ENCODE results near the gene GRHL1. TPM values are rescaled to one million over a fixed set of nuclear protein-coding genes. Genes with fewer than 3 reads are reported as not detected.

GRHL1 gene
- total and polyA plus RNA-seq, 2 donors (not counting 1 experiment from before 2014, with no cell fraction given): 0.25 to 0.76 TPM

DNA sequence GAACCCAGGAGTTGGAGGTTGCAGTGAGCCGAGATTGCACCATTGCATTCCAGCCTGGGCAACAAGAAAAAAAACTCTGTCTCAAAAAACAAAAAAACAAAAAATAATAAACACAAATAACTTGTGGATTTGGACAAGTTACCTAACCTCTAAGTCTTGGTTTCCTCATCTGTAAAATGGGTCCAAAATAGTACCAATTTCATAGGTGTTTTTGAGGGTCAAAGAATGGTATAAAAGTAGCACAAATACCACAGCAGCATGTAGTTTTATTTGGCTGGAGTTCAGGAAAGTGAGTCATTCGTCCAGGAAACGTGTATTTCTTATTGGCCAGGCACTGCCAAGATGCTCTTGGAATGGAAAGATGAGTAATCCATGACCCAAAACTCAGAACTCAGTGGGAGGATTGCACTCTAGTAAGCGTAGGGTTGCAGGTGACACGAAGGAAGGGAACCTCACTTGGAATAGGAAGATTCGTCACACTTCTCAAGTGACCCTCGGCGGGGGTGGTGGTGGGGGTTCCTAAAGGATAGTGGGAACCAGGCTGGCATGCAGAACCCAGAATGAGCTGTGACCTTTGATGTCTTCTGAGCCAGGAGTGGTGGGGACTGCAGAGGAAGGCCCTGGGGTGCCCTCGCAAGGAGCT, 24.4 kb downstream of the GRHL1 start:
- H3K9me3 ChIP-seq (ENCODE audit: control extremely low read depth in 1 of 3, control insufficient read depth in 2 of 3, insufficient read depth in 1 of 3, low read length in 2 of 3): peaks cover 0 to 7% (median 0%) of the 10 kb centered on the region in 3 donors
- no peaks in the 10 kb centered on the region for H3K4me1 ChIP-seq (ENCODE audit: control insufficient read depth in 2 of 2, insufficient read depth in 2 of 2, low read length in 2 of 2)
- no peak overlapping the region for H3K4me2 ChIP-seq (replicated peaks; ENCODE audit: low read depth, low read length, poor library complexity, severe bottlenecking)
- intact Hi-C loops (cut with micrococcal nuclease): no loop called here
- POLR2A ChIA-PET: no interaction called here
- Mint-ChIP-seq H3K27ac (no peak overlapping the region), H3K4me1 (no peaks in the 10 kb centered on the region), H3K4me3 (no peak overlapping the region), H3K27me3 (peaks cover 28% of the 10 kb centered on the region), H3K9me3 (ENCODE audit: insufficient read depth) (no peaks in the 10 kb centered on the region)
- no peak overlapping the region for H3K9ac ChIP-seq (ENCODE audit: low read length)
- peaks cover 0 to 9% (median 2%) of the 10 kb centered on the region in 4 experiments for H3K27me3 ChIP-seq (replicated peaks in 1 of 4; ENCODE audit: control extremely low read depth in 1 of 4, control insufficient read depth in 3 of 4, insufficient read depth in 4 of 4, low read length in 3 of 4)
- H2AFZ ChIP-seq (ENCODE audit: insufficient read depth, low read depth, low read length, poor library complexity, severe bottlenecking): no peak overlapping the region
- WGBS (ENCODE audit: insufficient coverage): 85% methylated on average over 8 of the region's 9 CpGs
- no peak overlapping the region for H3K27ac ChIP-seq (ENCODE audit: low read length in 2 of 2)
- no peak overlapping the region for H3K4me3 ChIP-seq (ENCODE audit: control extremely low read depth in 1 of 5, extremely low read depth in 1 of 5, insufficient read depth in 1 of 5, low read depth in 2 of 5, low read length in 4 of 5)
- no peaks in the 10 kb centered on the region for H3K79me2 ChIP-seq (ENCODE audit: control insufficient read depth, insufficient read depth, low read length)
- TF ChIP-seq EZH2 (IDR thresholded peaks at IDR 0.05; ENCODE audit: borderline replicate concordance, insufficient read depth, low read depth, low read length, poor library complexity, severe bottlenecking): no peak
- TF ChIP-seq, protein P1, sequence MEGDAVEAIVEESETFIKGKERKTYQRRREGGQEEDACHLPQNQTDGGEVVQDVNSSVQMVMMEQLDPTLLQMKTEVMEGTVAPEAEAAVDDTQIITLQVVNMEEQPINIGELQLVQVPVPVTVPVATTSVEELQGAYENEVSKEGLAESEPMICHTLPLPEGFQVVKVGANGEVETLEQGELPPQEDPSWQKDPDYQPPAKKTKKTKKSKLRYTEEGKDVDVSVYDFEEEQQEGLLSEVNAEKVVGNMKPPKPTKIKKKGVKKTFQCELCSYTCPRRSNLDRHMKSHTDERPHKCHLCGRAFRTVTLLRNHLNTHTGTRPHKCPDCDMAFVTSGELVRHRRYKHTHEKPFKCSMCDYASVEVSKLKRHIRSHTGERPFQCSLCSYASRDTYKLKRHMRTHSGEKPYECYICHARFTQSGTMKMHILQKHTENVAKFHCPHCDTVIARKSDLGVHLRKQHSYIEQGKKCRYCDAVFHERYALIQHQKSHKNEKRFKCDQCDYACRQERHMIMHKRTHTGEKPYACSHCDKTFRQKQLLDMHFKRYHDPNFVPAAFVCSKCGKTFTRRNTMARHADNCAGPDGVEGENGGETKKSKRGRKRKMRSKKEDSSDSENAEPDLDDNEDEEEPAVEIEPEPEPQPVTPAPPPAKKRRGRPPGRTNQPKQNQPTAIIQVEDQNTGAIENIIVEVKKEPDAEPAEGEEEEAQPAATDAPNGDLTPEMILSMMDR (IDR thresholded peaks at IDR 0.05): no peak
- CTCF ChIA-PET: interaction anchor here (0.7 to 2.6 kb wide), 2 partner anchors 9 to 11 kb away, joined by 4 to 11 read pairs; no protein-coding TSS in a partner anchor
- no peak for ATAC-seq (ENCODE audit: low read depth)
- no peaks in the 10 kb centered on the region for H3K36me3 ChIP-seq (replicated peaks in 1 of 2; ENCODE audit: control extremely low read depth in 1 of 2, control insufficient read depth in 1 of 2, extremely low read depth in 1 of 2, insufficient read depth in 2 of 2, low read length in 1 of 2)
- DNase-seq: no peak
- no peaks in the 10 kb centered on the region for H4K20me1 ChIP-seq (ENCODE audit: control insufficient read depth, insufficient read depth, low read length, poor library complexity, severe bottlenecking)

DNA sequence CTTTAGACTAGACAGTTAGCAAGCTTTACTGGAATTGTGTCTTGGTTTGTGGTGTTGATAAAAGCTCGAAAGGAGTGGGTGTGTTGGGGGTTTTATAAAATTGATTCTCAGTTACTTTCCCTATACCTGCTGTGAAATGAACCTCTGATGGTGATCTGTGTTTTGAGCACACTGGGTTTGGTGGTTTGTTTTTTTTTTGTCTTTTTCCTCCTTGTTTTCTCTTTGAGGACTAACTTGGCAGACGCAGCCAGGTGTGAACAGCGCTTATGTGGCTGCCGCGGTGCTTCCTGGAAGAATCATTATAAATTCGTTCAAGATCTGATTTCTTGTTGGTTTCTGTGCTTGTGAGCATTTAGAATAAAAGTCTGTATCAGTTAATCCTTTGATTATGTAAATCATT, 28.5 kb downstream of the GRHL1 start:
- ATAC-seq (ENCODE audit: low read depth) (no peak), DNase-seq (no peak)
- peaks cover 4% of the 10 kb centered on the region for H3K4me1 Mint-ChIP-seq
- no peak for TF ChIP-seq EZH2 (IDR thresholded peaks at IDR 0.05; ENCODE audit: borderline replicate concordance, insufficient read depth, low read depth, low read length, poor library complexity, severe bottlenecking)
- TF ChIP-seq, protein P1 (IDR thresholded peaks at IDR 0.05): no peak
- H3K4me3 ChIP-seq (ENCODE audit: control extremely low read depth in 1 of 5, extremely low read depth in 1 of 5, insufficient read depth in 1 of 5, low read depth in 2 of 5, low read length in 4 of 5): no peak overlapping the region
- no peak overlapping the region for H3K4me2 ChIP-seq (replicated peaks; ENCODE audit: low read depth, low read length, poor library complexity, severe bottlenecking)
- H4K20me1 ChIP-seq (ENCODE audit: control insufficient read depth, insufficient read depth, low read length, poor library complexity, severe bottlenecking): no peaks in the 10 kb centered on the region
- H3K27ac ChIP-seq (ENCODE audit: low read length in 2 of 2): no peak overlapping the region
- ChIA-PET POLR2A (no interaction called here), CTCF (interaction anchor here (1.7 kb wide), 1 partner anchor 68 kb away, joined by 11 read pairs; no protein-coding TSS in a partner anchor)
- H3K9ac ChIP-seq (ENCODE audit: low read length): no peak overlapping the region
- peaks cover 0 to 7% (median 2%) of the 10 kb centered on the region in 4 experiments for H3K27me3 ChIP-seq (replicated peaks in 1 of 4; ENCODE audit: control extremely low read depth in 1 of 4, control insufficient read depth in 3 of 4, insufficient read depth in 4 of 4, low read length in 3 of 4)
- H3K4me1 ChIP-seq (ENCODE audit: control insufficient read depth in 2 of 2, insufficient read depth in 2 of 2, low read length in 2 of 2): peaks cover 5 to 6% of the 10 kb centered on the region in 2 donors
- no peaks in the 10 kb centered on the region for H3K36me3 ChIP-seq (replicated peaks in 1 of 2; ENCODE audit: control extremely low read depth in 1 of 2, control insufficient read depth in 1 of 2, extremely low read depth in 1 of 2, insufficient read depth in 2 of 2, low read length in 1 of 2)
- H3K27ac Mint-ChIP-seq: no peak overlapping the region
- no peaks in the 10 kb centered on the region for H3K9me3 Mint-ChIP-seq (ENCODE audit: insufficient read depth)
- no CpG with 5 or more reads among the region's 6 CpGs for WGBS (ENCODE audit: insufficient coverage)
- peaks cover 29% of the 10 kb centered on the region for H3K27me3 Mint-ChIP-seq
- H3K4me3 Mint-ChIP-seq: no peak overlapping the region
- peaks cover 0 to 7% (median 0%) of the 10 kb centered on the region in 3 donors for H3K9me3 ChIP-seq (ENCODE audit: control extremely low read depth in 1 of 3, control insufficient read depth in 2 of 3, insufficient read depth in 1 of 3, low read length in 2 of 3)
- intact Hi-C loops (cut with micrococcal nuclease): loop anchor here (5.0 kb wide), 1 partner anchor 687 kb away; no protein-coding TSS in a partner anchor
- no peak overlapping the region for H2AFZ ChIP-seq (ENCODE audit: insufficient read depth, low read depth, low read length, poor library complexity, severe bottlenecking)
- H3K79me2 ChIP-seq (ENCODE audit: control insufficient read depth, insufficient read depth, low read length): no peaks in the 10 kb centered on the region
